HG03095 (cell line): Measurements from ENCODE around the gene TRIM28.
"Not testable (repeated sequence)": the region's sequence is repeated elsewhere in the genome, so short reads cannot be mapped to it uniquely, and the experiment has no call there.

Source experiments
- ATAC-seq: cut with Tn5 transposase; IDR thresholded peaks from one replicate; pipeline ENCODE4 v1.9.1; 2021; ENCODE audit warnings: moderate library complexity; ENCODE audit not compliant: unreplicated experiment

Gene TRIM28

GRCh38 chr19:58575183-58576041, 31.5 kb downstream of the TRIM28 start:
- ATAC-seq = peak; percentile 42

DNA sequence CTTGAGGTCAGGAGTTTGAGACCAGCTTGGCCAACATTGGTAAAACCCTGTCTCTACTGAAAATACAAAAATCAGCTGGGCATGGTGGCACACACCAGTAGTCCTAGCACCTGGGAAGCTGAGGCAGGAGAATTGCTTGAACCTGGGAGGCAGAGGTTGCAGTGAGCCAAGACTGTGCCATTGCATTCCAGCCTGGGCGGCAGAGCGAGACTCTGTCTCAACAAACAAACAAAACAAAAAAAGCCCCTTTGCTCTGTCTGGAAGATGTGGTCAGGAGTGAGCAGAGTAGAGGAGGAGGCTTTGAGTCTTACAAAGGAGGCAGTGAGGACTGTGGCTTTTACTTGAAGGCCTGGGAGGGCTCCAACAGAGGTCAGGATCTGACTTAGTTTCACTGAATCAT, 33.7 kb downstream of the TRIM28 start:
- ATAC-seq = not testable (repeated sequence)

DNA sequence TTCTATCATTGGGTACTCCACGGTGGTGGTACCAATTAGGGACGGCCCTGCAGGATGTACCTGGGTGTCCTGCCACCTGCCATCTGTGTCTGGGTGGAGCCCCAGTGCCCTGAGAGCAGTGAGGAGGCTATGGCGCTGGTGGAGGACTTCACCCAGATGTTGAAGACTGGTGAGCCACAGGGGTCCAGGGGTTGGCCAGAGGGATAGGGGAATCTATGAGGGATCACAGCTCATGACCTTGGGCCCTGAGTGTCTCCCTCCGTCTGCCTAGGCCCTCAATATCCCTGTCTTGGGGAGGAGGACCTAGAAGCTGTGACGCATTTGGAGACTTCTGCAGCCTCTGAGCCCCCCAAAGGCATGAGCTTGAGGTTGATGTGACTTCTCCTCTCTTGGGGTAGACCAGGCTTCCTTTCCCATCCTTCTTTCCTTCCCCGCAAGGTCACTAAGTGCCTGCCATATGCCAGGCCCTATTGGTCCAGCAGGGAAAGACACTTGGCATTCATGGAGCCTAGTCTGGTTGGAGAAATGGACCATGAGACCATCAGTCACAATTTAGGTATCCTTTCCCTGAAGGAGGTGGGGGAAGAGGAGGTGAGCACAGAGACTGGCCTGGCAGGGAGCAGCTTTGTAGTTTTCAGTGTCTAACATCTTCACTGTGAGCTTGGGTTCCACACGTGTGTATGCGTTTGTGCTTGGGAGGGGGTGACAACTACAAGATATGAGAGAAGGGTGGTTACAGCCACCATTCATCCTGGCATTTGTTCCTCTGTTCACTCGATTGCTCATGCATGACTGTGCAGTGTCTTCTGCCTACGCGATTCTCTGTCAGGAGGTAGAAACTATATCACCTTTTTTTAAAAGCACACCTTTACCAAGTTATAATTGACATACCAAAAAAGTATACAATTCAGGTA, 34.4 kb downstream of the TRIM28 start:
- ATAC-seq = no peak

DNA sequence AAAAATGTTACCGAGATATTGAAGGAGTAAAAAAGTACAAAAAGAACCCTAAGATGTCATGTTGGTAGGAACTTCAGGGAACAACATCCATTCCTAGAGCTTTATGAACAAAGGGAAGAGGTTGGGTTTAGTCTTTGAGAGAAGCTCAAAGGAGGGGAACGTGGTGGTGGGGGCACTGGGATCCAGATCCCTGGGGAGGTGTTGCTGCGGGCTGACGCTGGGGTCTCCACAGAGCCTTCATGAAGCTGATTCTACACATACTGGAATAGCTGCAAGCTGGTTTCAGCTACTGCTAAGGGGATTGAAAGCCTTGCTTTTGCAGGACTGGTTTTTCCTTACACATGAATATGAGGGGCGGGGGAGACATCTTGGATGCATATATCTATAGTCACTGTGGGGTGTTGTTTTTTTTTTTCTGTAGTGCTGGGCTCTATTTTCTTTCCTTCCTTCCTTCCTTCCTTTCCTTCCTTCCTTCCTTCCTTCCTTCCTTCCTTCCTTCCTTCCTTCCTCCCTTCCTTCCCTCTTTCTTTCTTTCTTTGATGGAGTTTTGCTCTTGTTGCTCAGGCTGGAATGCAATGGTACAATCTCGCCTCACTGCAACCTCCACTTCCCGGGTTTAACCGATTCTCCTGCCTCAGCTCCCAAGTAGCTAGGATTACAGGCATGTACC, 35.7 kb downstream of the TRIM28 start:
- no peak for ATAC-seq

DNA sequence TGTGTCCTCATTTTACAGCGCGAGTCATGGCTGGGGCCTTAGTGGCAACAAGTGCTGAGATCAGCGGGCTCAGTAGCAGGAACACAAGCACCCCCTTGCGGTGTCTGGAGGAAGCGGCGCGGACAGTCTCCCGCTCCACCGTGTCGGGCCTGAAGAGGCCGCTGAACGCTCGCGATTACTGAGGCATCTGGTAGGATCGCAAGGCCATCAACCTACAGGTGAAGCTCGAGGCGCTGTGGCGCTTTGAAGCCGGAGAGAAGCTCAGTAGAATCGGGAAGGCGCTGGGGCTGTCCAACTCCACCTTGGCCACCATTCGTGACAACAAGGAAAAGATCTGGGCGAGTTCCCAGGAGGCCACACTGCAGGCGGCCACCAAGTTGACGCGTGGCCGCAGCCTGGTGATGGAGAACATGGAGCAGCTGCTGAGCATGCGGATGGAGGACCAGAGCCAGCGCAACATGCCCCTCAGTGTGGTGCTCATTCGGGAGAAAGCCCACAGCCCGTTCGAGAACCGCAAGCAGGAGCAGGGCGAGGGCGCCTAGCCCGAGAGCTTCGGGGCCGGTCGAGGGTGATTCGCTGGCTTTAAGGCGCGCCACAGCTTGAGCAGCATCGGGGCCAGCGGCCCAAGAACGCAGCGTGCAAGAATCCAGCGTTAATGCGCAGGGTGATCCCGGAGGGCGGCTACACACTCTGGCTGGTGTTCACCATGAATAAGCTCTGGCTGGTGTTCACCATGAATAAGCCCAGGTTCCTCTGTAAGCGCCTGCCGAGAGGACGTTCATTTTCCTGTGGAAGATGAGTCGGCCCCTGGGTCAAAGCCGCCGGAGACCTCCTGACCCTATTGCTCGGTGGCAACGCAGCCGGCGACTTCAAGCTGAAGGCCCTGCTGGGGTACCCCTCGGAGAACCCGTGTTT, 37.6 kb downstream of the TRIM28 start:
- ATAC-seq = peak; percentile 72

DNA sequence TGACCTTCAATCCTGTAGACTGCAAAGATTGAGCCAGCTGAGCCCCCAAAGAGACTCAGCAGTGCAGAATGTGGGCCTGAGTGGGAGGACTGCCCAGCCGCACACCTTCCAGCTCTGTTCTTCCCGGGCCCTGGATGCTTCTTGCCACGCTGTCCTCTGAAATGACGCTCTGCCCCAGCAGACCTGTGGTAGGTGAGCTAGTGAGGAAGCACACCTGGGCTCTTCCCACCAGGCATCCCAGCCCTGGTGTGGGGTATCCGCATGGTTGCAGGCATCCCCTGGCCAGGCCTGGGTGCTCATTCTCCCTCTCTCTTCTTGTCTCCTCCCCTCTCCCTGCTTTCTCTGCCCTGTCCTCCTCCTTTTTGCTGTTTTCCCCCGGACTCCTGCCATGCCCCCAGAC, 39.1 kb downstream of the TRIM28 start:
- ATAC-seq = no peak

DNA sequence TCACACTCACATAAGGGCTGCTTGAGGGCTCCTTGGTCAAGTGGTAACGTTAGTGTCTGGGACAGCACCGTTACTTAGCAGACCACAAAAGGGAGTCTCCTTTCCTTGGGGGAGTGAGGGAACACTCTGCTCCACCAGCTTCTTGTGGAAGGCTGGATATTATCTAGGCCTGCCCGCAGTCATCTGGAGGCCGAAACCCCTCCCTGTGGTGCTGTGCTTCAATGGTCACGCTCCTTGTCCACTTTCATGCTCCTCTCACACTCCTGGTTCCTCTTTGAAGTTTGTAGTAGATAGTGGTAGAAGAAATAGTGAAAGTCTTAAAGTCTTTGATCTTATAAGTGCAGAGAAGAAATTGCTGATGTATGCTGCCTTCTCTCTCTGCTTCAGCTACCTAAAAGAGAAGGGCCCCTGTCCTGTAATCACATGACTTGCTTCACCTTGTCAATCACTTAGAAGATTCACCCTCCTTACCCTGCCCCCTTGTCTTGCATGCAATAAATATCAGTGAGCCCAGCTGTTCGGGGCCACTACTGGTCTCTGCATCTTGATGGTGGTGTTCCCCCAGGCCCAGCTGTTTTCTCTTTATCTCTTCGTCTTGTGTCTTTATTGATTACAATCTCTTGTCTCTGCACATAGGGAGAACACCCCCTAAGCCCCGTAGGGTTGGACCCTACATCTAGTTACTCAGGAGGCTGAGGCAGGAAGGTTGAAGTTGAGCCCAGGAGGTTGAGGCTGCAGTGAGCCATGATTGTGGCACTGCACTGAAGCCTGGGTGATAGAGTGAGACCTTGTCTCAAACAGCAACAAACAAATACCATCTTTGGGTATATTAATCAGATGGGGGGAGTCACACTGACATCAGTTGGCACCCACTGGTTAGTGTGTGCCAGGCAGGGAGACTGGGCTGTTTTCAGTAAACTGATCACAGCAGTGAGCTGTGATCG, 40.9 kb downstream of the TRIM28 start:
- no peak for ATAC-seq

- ATAC-seq = no peak
Observed at GRCh38 chr19:58585442-58586132, 41.7 kb downstream of the TRIM28 start.

DNA sequence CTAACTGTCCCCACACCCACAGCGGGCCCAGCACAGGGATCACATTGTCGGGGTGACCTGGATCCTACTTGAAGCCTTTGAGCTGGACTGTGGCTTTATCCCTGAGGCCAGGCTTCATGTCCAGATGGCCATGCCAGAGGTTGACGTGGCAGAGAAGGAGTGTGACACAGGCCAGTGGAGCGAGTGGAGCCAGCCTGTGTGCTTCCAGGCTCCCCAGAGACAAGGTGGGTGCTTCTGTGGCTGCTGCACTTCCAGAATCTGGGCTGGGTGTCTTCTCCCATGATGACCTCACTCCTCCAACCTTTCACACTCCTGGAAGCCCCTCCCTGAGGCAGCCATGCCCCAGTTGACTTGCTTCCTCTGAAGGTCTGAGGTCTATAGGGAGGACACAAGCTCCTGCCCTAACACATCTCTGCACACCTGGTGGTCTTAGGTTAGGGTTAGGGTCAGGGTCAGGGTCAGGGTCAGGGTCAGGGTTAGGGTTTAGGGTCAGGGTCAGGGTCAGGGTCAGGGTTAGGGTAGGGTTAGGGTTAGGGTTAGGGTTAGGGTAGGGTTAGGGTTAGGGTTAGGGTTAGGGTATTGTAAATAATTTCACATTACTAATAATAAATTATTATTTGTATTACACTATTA, 42.4 kb downstream of the TRIM28 start:
- ATAC-seq = no peak
